ENCODE results near the gene ZG16B.

ZG16B gene

GRCh38 chr16:2843526-2843925 is 13.4 kb downstream of the ZG16B start:
- DNase-seq (ENCODE audit: low read depth in 2 of 2), result no peak

GRCh38 chr16:2845116-2845515 is 15.0 kb downstream of the ZG16B start:
- DNase-seq (ENCODE audit: low read depth in 2 of 2), result no peak

GRCh38 chr16:2846511-2847310 is 16.6 kb downstream of the ZG16B start:
- no peak for DNase-seq (ENCODE audit: low read depth in 2 of 2)

GRCh38 chr16:2848933-2849725 is 19.0 kb downstream of the ZG16B start:
- DNase-seq (ENCODE audit: low read depth in 2 of 2), result no peak

- no peak for DNase-seq (ENCODE audit: low read depth in 2 of 2)
Observed at GRCh38 chr16:2852003-2852730, 22.1 kb downstream of the ZG16B start.

GRCh38 chr16:2852731-2853507 is 22.8 kb downstream of the ZG16B start:
- no peak for DNase-seq (ENCODE audit: low read depth in 2 of 2)

GRCh38 chr16:2853531-2854073 is 23.5 kb downstream of the ZG16B start:
- no peak for DNase-seq (ENCODE audit: low read depth in 2 of 2)

- no peak for DNase-seq (ENCODE audit: low read depth in 2 of 2)
Observed at GRCh38 chr16:2854700-2855309, 24.7 kb downstream of the ZG16B start.

GRCh38 chr16:2855536-2855935 is 25.4 kb downstream of the ZG16B start:
- no peak for DNase-seq (ENCODE audit: low read depth in 2 of 2)

- DNase-seq (ENCODE audit: low read depth in 2 of 2), result no peak
Observed at GRCh38 chr16:2856061-2856670, 26.1 kb downstream of the ZG16B start.

GRCh38 chr16:2856686-2857450 is 26.8 kb downstream of the ZG16B start:
- DNase-seq (ENCODE audit: low read depth in 2 of 2), result no peak

- DNase-seq (ENCODE audit: low read depth in 2 of 2), result no peak
Observed at GRCh38 chr16:2857451-2858244, 27.5 kb downstream of the ZG16B start, which contains the start of gene PRSS22. PRSS22 (minus strand) TSS chr16:2858170; CDS start chr16:2858104, 66 bp downstream.

- DNase-seq (ENCODE audit: low read depth in 2 of 2), result no peak
Observed at GRCh38 chr16:2858245-2859025, 28.3 kb downstream of the ZG16B start.

- no peak for DNase-seq (ENCODE audit: low read depth in 2 of 2)
Observed at GRCh38 chr16:2859686-2860265, 29.7 kb downstream of the ZG16B start.

- DNase-seq (ENCODE audit: low read depth in 2 of 2), result no peak
Observed at GRCh38 chr16:2860826-2861567, 30.9 kb downstream of the ZG16B start.

- DNase-seq (ENCODE audit: low read depth in 2 of 2), result no peak
Observed at GRCh38 chr16:2865651-2866050, 35.5 kb downstream of the ZG16B start.

- no peak for DNase-seq (ENCODE audit: low read depth in 2 of 2)
Observed at GRCh38 chr16:2866431-2866830, 36.3 kb downstream of the ZG16B start.
